MCF 10A (cell line): ENCODE data around the gene MTCP1. TPM values are rescaled to one million over a fixed set of nuclear protein-coding genes. Genes with fewer than 3 reads are reported as not detected.

Experiments used
- Bru-seq: library from RNA; stranded (reverse); fragments of 400-500 nt; gene quantifications from one replicate; lab custom pipeline; 2021; lab: Mats Ljungman, UMichigan
- BruChase-seq, 2 experiments: library from RNA; stranded (reverse); fragments of 400-500 nt; gene quantifications; one replicate each; lab custom pipeline; 2021; lab: Mats Ljungman, UMichigan
- BruUV-seq: library from RNA; stranded (reverse); fragments of 400-500 nt; replicated peaks from 2 replicates; lab custom pipeline; 2021; lab: Mats Ljungman, UMichigan
- CTCF ChIA-PET: fragments of 300-600 bp; sonication (Branson Sonifier 250); formaldehyde crosslinking; extraction: SDS; loops from one replicate; lab custom pipeline; 2021; ENCODE audit warnings: antibody characterized with exemption, inconsistent platforms; lab: Yijun Ruan, JAX
- POLR2A ChIA-PET: fragments of 300-600, 350-650 bp; sonication (Branson Sonifier 250); formaldehyde crosslinking; extraction: SDS; loops from one replicate; lab custom pipeline; 2020; ENCODE audit warnings: antibody characterized with exemption, inconsistent platforms; lab: Yijun Ruan, JAX
- DNase-seq: peaks from one replicate; pipeline ENCODE4 v3.0.0-alpha.2; 2018; ENCODE audit not compliant: unreplicated experiment
- H3K27ac Mint-ChIP-seq: one replicate; pipeline ENCODE4 v1.8.0; 2022; ENCODE audit warnings: mild to moderate bottlenecking, low read depth, mixed read lengths; ENCODE audit not compliant: unreplicated experiment
- H3K27me3 Mint-ChIP-seq: one replicate; pipeline ENCODE4 v1.8.0; 2022; ENCODE audit warnings: mixed read lengths; ENCODE audit not compliant: insufficient read depth, unreplicated experiment
- H3K36me3 Mint-ChIP-seq: one replicate; pipeline ENCODE4 v1.8.0; 2022; ENCODE audit warnings: mild to moderate bottlenecking, moderate library complexity, mixed read lengths; ENCODE audit not compliant: insufficient read depth, unreplicated experiment
- H3K4me1 Mint-ChIP-seq: one replicate; pipeline ENCODE4 v1.8.0; 2022; ENCODE audit warnings: mixed read lengths; ENCODE audit not compliant: insufficient read depth, unreplicated experiment
- H3K4me3 Mint-ChIP-seq: one replicate; pipeline ENCODE4 v1.8.0; 2022; ENCODE audit warnings: mild to moderate bottlenecking, moderate library complexity, mixed read lengths; ENCODE audit not compliant: unreplicated experiment
- H3K9me3 Mint-ChIP-seq: one replicate; pipeline ENCODE4 v1.8.0; 2022; ENCODE audit warnings: mixed read lengths; ENCODE audit not compliant: unreplicated experiment
- CTCF ChIP-seq: fragments of 200-600 bp; IDR thresholded peaks from one replicate; pipeline ENCODE4 v1.8.0; 2022; ENCODE audit warnings: antibody characterized with exemption, mild to moderate bottlenecking; ENCODE audit not compliant: unreplicated experiment
- intact Hi-C: fragments of 100-400 bp; cut with micrococcal nuclease; formaldehyde crosslinking; loops from 2 replicates; pipeline ENCODE4 v1.14.1; 2022
- long read RNA-seq: library from polyadenylated mRNA; stranded (forward); transcript quantifications from one replicate; pipeline ENCODE4 v2.0.0, GENCODE V29; 2022
- total RNA-seq: library from RNA; stranded (reverse); gene quantifications from 2 replicates; pipeline ENCODE4 v1.2.3, GENCODE V29; 2022

MTCP1 gene
- 21.3 and 32.2 TPM in 2 replicates for total RNA-seq
- percentile 20 among the genes with signal in this experiment for Bru-seq, nascent RNA
- percentile 14 among the genes with signal in this experiment for BruChase-seq, experiment 1, labeled RNA remaining after a 6-hour chase
- BruChase-seq, experiment 2, labeled RNA remaining after a 2-hour chase = percentile 24 among the genes with signal in this experiment
- long read RNA-seq, partial matches to known transcripts = 0 of 8 reads
- long read RNA-seq, other reads (novel, unspliced or antisense) = 8 of 8 reads

- ChIA-PET CTCF (interaction anchor here (0.6 to 0.9 kb wide), 3 partner anchors 12 to 89 kb away, joined by 3 to 4 read pairs (median 3); no protein-coding TSS in a partner anchor), POLR2A (interaction anchor here (0.8 to 1.9 kb wide), 7 partner anchors 8 to 173 kb away, joined by 3 to 16 read pairs (median 4); partner anchors contain the start of gene FUNDC2)
- no peak for TF ChIP-seq CTCF
- BruUV-seq = no TSS peak
- Mint-ChIP-seq H3K36me3 (peaks cover 9% of the 10 kb centered on the region), H3K9me3 (no peaks in the 10 kb centered on the region), H3K27me3 (peaks cover 31% of the 10 kb centered on the region), H3K4me1 (peaks cover 30% of the 10 kb centered on the region), H3K4me3 (peak within 1 kb of the TSS; percentile 83), H3K27ac (peak within 1 kb of the TSS; percentile 65)
- DNase-seq = peak; percentile 75
- intact Hi-C loops = loop anchor here (2.0 kb wide), 1 partner anchor 44 kb away; the partner anchor contains the start of gene FUNDC2
These were observed at the start of gene MTCP1, which contains the start of the genes BRCC3 and CMC4 for GRCh38 chrX:155070975-155071693. TSS of gene MTCP1 (minus strand) at chrX:155071136. CDS start at chrX:155066010, 5,126 bp downstream. TSS of gene BRCC3 (plus strand) at chrX:155071508. CDS start at chrX:155071528, 20 bp downstream. TSS of gene CMC4 (minus strand) at chrX:155071136. CDS start at chrX:155064023, 7,113 bp downstream.

GRCh38 chrX:155115174-155115819 is 44.4 kb upstream of the MTCP1 start:
- intact Hi-C loops = no loop called here
- Mint-ChIP-seq H3K4me1 (peaks cover 11% of the 10 kb centered on the region), H3K9me3 (peaks cover 5% of the 10 kb centered on the region), H3K36me3 (peaks cover 32% of the 10 kb centered on the region), H3K27ac (no peak overlapping the region), H3K4me3 (no peak overlapping the region), H3K27me3 (no peaks in the 10 kb centered on the region)
- BruUV-seq = no TSS peak
- ChIA-PET POLR2A (no interaction called here), CTCF (interaction anchor here (1.3 kb wide), 1 partner anchor 21 kb away, joined by 5 read pairs; no protein-coding TSS in a partner anchor)
- TF ChIP-seq CTCF = no peak
- peak; percentile 27 for DNase-seq

- BruUV-seq = no TSS peak
- no peak for DNase-seq
- POLR2A ChIA-PET = interaction anchor here (0.5 to 2.2 kb wide), 3 partner anchors 48 to 195 kb away, joined by 3 to 8 read pairs (median 4); no protein-coding TSS in a partner anchor
- H3K4me3 Mint-ChIP-seq = no peak overlapping the region
- H3K27ac Mint-ChIP-seq = no peak overlapping the region
- intact Hi-C loops = no loop called here
- H3K9me3 Mint-ChIP-seq = peaks cover 5% of the 10 kb centered on the region
- H3K27me3 Mint-ChIP-seq = no peaks in the 10 kb centered on the region
- CTCF ChIA-PET = no interaction called here
- H3K4me1 Mint-ChIP-seq = peaks cover 11% of the 10 kb centered on the region
- peaks cover 20% of the 10 kb centered on the region for H3K36me3 Mint-ChIP-seq
- TF ChIP-seq CTCF = no peak
These were observed 42.2 kb upstream of the MTCP1 start for GRCh38 chrX:155113097-155113496.
